ENCODE data around the gene ZAR1L.

DNA sequence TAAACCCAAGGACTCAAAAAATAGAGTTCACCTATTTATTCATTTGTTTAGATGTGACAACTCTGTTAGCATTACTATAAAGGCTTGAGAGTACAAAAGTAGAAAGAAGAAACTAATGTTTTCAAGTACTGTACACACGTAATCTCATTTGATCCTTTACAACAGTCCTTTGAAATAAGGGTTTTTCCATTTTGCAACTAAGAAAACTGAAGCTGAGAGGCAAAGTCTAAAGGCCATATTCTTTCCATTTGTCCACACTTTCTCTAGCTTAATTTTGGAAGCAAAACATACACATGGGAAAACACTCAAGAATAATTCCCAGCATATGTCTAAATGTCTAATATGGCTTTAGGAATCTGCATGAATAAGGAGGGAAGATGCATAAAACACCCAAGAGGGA lies 34.1 kb downstream of the ZAR1L start:
- TF ChIP-seq, protein P1, sequence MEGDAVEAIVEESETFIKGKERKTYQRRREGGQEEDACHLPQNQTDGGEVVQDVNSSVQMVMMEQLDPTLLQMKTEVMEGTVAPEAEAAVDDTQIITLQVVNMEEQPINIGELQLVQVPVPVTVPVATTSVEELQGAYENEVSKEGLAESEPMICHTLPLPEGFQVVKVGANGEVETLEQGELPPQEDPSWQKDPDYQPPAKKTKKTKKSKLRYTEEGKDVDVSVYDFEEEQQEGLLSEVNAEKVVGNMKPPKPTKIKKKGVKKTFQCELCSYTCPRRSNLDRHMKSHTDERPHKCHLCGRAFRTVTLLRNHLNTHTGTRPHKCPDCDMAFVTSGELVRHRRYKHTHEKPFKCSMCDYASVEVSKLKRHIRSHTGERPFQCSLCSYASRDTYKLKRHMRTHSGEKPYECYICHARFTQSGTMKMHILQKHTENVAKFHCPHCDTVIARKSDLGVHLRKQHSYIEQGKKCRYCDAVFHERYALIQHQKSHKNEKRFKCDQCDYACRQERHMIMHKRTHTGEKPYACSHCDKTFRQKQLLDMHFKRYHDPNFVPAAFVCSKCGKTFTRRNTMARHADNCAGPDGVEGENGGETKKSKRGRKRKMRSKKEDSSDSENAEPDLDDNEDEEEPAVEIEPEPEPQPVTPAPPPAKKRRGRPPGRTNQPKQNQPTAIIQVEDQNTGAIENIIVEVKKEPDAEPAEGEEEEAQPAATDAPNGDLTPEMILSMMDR (IDR thresholded peaks at IDR 0.05) = no peak
- no peak for TF ChIP-seq POLR2AphosphoS5 (IDR thresholded peaks at IDR 0.05; ENCODE audit: low read depth, low read length)
- TF ChIP-seq SIN3A (IDR thresholded peaks at IDR 0.05; ENCODE audit: borderline replicate concordance, insufficient read depth, low read depth, low read length) = no peak
- TF ChIP-seq, protein P2, sequence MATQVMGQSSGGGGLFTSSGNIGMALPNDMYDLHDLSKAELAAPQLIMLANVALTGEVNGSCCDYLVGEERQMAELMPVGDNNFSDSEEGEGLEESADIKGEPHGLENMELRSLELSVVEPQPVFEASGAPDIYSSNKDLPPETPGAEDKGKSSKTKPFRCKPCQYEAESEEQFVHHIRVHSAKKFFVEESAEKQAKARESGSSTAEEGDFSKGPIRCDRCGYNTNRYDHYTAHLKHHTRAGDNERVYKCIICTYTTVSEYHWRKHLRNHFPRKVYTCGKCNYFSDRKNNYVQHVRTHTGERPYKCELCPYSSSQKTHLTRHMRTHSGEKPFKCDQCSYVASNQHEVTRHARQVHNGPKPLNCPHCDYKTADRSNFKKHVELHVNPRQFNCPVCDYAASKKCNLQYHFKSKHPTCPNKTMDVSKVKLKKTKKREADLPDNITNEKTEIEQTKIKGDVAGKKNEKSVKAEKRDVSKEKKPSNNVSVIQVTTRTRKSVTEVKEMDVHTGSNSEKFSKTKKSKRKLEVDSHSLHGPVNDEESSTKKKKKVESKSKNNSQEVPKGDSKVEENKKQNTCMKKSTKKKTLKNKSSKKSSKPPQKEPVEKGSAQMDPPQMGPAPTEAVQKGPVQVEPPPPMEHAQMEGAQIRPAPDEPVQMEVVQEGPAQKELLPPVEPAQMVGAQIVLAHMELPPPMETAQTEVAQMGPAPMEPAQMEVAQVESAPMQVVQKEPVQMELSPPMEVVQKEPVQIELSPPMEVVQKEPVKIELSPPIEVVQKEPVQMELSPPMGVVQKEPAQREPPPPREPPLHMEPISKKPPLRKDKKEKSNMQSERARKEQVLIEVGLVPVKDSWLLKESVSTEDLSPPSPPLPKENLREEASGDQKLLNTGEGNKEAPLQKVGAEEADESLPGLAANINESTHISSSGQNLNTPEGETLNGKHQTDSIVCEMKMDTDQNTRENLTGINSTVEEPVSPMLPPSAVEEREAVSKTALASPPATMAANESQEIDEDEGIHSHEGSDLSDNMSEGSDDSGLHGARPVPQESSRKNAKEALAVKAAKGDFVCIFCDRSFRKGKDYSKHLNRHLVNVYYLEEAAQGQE (IDR thresholded peaks at IDR 0.05; ENCODE audit: insufficient read depth in 1 of 2, low read depth in 2 of 2, low read length in 1 of 2) = no peak

All from Panc1 (cell line).